NCI-H1436 treated with DMSO at 0.1 percent for 48 hours (cell line): ENCODE data around the gene CDH4.

ENCODE experiments used
- DNase-seq: peaks from one replicate; lab custom pipeline; 2025; lab: John Stamatoyannopoulos, UW

CDH4 gene

DNA sequence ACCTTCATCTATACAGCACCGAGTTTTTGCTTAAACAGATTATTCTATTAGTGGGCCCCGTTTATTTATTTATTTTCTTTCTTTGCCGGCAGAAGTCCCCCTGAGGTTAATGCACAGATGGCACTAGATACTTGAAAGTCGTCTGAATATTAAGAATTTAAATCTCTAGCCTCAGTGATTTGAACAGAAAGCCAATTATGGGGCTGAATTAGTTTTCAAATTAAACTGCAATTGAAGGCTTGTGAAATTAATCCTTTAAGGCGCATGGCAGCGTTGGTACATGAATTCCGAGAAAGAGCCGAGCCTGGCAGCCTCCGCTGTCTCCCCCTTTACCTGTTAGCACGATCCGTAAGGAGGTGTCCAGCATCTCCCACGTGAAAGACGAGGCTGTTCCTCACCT is 610.8 kb downstream of the CDH4 start:
- no peak for DNase-seq

DNA sequence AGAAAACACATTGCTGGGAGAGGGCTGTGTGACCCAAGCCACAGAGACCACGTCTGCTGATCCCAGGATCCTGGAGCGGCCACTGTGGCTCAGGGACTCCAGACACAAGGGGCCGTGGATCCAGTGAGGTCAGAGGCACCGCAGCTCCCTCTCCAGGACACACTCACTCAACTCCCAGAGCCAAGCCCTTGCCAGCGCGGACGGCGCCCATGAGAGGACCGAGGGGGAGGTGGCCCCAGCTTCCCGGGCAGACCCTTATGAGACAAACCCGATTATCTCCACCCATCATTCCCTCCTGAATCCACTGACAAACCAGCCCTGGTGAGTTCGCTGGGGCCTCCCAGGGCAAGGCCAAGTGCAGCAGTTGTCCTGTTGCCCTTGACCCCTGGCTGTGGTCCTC is 612.4 kb downstream of the CDH4 start:
- no peak for DNase-seq

GRCh38 chr20:61865353-61865752 is 613.3 kb downstream of the CDH4 start:
- no peak for DNase-seq

- DNase-seq, result no peak
Measured at GRCh38 chr20:61866165-61866564, 614.1 kb downstream of the CDH4 start.

- DNase-seq, result no peak
Measured at GRCh38 chr20:61868006-61868405, 615.9 kb downstream of the CDH4 start.

DNA sequence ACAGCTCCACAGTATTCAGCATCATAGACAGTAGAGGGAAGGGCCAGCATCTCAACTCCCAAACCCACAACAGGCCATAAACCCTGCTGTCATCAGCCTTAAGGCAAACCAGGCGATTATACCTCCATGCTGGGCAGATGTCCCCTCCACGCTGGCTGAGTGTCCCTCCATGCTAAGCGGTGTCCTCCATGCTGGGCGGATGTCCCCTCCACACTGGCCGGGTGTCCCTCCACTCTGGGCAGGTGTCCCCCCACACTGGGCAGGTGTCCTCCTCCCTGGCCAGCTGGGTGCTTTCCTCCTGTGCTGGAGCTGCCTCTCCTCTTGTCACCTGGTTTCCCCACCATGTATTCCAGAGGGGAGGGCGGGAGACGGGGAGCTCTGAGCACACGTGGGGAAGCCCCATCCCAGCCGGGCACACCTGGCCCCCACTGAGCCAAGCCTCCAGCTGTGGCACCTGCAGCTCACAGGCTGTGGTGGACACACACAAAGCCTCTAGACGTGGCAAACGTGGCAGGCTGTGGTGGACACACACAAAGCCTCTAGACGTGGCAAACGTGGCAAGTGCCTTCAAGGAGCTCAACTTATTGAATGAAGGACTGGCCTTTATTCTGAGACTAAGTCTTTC is 616.5 kb downstream of the CDH4 start:
- DNase-seq, result no peak

- no peak for DNase-seq
Measured at GRCh38 chr20:61869750-61870507, 617.9 kb downstream of the CDH4 start.

DNA sequence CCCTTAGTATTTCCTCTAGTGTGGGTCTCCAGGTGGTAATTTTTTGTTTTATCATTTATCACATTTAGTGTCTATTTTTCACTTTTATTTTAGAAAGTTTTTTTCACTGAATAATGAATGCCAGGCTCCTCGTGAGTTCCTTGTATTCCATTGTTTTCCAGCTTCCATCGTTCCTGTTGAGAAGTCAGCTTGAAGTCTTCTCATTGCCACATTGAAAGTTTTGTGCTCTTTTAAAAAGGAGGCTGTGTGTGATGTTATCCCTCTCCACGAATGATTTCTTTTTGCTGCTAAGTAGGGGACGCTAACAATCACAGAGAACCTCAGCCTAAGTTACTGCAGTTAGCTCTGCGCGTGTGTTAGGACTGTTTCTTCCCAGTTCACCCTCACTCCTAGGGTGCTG is 619.1 kb downstream of the CDH4 start:
- DNase-seq, result no peak

DNA sequence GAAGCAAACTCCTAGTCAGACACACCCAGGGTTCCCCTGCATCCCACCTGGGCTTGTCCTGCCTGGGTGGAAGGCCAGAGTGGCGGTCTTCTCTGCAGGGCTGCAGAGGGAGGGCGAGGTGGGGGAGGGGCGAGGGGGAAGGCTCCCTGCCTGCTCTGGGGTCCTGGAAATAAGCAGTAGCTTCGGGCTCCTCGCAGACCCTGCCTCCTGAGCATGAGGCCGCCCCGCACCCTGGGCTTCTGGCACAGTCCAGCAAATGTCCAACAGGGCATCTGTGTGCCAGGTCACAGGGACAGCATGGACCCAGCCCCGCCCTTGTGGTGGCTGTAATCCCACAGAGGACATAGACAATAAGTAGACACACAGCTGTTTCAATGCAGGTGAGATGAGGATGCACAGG is 619.9 kb downstream of the CDH4 start:
- no peak for DNase-seq

DNA sequence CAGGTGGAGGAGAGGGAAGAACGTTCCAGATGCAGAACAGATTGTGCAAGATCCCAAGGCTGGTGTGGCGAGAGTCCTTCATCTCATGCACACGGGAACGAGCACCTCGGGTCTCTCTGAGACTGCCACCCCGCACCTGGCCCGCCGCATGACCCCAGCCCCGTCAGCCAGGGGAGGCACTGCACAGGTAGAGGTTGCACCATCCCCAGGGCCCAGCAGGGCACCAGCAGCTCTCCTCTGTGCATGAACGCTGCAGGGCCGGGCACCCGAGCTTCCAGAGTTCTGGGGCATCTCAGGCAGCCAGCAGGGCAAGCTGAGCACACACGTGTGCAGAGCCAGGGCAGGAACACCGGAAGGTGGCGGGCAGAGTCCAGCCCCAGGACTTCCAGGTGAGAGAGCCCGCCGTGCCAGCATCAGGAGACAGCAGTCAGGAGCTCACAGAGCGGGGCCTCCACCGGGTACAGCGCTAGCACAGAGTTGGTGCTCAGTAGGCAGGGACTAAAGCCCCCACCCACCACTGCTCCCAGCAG is 620.4 kb downstream of the CDH4 start:
- DNase-seq, result no peak

DNA sequence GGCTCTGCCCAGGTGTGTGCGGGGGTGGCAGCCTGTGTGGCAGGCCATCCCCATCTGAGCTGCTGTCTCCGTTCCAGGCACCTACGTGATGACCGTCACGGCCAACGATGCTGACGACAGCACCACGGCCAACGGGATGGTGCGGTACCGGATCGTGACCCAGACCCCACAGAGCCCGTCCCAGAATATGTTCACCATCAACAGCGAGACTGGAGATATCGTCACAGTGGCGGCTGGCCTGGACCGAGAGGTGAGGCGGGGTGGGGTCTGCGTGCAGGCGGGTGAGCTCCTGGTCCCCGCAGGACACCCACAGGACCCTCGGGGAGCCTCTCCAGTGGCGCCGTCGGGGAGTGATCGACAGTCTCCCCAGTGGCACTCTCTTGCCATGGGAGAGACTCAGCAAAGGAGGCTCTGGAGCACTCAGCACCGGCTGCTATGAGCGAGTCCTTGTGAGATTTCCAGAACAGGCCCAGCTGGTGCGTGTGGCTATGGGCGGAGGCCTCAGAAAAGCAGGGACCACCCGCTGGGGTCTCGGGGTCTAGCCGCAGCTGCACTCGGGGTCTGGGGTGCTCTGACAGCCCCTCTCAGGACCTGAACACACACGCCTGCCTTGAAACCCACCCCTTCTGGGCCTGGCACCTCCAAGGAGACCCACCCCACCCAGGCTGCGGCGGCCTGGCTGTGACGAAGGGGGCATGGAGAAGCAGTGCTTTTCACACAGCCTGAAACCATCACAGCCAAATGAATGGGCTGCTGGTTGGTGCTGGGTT is 621.8 kb downstream of the CDH4 start:
- DNase-seq, result no peak

GRCh38 chr20:61874421-61875068 is 622.5 kb downstream of the CDH4 start:
- DNase-seq, result no peak

DNA sequence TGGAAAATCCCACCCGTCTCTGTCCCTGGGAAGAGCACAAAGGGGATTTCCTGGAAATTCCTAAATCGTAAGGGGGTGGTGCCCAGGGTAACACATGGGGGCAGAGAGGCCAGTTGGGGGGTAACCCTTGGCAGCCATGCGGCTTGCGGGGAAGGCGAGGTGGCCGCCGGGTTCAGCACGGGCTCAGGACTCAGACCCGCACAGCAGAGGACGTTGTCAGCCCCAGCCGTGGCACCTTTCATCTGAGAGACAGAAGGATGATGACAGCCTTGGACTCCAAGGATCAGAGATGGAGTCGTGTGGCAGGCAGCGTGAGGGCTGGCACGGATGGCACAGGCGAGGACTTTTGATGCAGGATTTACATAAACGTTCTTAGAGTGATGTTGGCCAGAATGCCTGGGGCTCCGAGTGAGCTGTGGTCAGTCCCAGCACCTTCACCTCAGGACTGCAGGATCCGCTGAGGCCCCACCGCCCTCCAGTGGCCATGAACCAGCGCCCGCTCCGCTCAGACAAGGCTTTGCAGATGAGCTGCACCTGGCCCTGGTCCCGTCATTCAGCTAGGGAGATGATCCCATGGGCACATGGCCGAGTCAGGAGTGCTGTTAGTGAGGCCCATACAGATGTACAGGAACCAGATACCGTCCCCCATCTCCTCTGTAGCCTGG is 623.3 kb downstream of the CDH4 start:
- DNase-seq, result no peak

DNA sequence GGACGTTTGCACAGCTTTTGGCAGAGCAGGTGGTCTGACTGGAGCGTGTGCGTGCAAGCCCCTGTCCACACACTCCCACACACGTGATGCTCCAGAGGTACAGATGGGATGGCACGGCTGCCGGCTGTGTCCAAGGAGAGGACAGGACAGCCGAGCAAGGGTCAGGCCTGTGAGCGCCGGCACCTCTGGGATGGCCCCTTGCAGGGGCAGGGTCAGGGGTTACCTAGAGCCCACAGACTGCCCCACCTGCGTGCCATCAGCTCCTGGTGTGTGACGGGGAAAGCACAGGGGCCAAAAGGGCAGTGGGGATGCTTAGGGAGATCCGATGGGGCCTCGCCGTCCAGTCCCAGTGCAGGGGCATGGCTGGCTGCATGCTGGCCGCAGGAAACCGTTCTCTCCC is 623.9 kb downstream of the CDH4 start:
- DNase-seq, result no peak

DNA sequence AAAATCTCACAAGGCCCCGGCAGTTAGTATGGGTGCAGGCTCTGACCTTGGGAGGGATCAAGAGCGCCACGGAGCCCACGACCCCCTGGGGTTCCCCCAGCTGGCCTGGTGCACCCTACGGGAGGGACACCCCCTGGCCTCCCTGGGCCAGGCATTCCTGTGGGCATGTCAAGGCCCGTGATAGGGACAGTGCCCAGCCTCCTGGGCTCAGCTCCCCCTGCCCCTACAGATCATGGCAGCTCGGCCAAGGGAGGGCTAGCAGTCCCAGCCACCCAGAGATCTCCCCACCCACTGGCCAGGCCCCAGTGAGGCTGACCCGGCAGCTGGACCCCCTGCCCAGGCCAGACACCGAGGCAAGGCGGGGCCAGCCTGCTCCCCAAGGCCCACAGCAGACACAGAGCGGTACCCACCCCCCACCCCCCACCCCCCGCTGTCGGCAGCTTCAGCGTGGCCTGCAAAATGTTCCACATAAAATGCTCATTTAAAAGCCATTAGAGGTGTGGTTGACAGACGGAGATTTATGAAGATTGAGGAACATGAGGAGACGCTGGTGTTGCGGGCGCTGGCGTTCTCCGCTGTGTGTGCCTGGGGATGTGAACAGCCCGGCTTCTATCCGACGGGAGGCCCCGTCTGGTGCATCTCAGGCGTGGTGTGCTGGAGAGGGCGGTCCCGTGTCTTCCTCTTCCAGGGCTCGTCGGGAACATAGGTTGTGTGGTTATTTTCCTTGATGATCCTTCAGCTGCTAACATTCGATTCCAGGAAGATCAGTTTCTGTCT is 625.1 kb downstream of the CDH4 start:
- no peak for DNase-seq

DNA sequence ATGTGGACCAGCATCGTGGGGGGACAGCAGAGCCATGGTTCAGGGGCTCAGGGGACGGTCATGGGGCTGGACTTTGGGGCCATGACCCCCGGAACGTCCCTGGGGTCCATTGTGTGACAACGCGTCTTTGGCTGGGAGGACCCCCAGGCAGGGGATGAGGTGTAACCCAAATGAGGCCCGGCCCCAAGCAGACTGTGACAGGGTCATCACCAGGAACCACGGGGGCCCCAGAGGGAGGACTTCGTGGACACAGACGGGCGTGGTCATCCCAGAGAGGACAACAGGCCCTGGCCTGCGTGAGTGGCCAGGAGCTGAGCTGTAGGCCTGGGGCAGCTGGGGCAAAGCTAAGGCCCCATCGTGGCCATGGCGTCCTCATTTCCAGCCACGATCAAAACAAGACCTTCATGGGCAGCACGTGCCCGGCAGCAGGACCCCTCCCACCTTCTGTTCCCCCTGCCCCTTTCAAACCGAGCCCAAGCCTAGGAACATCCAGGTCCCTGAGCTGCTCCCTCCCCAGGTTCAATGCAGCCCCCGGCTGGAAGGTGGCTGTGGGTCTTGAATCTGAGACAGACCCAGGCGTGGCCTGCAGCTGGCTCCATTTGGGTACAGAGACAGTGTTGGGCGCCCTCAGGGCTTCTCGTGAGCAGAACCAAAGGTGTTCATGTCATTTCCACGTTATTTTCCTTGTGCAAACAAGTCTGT is 625.9 kb downstream of the CDH4 start:
- DNase-seq, result no peak

GRCh38 chr20:61878478-61879302 is 626.6 kb downstream of the CDH4 start:
- no peak for DNase-seq

DNA sequence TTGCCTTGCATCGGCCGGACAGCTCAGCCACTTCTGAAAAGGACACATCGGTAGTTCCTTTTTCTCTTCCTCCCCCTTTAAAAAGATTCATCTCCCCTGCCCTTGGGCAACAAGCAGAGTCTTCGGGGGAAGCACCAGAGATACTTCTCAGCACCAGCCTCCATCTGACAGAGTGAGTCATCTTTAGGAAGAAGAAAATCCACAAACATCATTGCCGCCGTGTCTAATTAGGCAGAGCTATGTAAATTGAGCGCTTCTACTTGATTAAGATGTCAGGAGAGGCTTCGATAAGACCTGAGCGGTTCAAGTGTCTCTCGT is 627.2 kb downstream of the CDH4 start:
- no peak for DNase-seq

DNA sequence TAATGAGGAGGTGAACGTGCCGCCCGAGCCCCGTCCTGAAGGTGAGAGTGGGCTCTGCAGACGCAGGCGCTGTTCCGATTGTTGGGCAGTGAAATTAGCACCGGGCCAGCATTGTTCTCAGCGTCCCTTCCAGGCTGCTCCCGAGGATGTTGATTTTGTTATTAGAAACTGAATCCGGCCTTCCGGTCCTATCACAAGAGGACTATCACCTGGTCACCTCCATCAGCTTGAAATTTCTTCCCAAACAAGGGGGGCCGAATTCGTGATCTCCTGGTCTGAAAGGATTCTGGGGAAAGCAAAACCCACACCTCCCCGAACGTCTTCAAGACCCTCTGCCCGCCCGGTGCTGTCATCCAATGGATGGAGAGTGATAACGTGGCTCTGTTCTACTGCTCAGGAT is 627.6 kb downstream of the CDH4 start:
- no peak for DNase-seq

DNA sequence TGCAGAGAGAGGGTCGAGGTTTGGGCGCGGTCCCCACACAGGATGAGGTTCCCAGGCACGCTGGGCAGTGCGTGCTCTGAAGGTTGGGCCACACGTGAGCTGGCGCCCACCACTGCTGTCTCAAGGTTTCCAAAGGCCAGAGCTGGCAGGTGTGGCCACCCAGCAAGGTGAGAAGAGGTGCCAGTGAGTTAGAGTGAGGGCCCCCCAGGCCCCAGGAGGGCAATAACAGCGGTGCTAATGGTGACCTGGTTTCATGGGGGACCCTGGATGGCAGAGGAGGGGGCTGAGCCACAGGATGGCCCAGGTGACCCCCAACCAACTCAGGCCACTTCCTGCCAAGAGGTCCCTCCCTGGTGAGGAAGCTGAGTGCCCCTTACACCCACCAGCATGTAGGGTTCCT is 628.6 kb downstream of the CDH4 start:
- no peak for DNase-seq
